GM12878 (cell line): Measurements from ENCODE around the gene CD27. TPM values are rescaled to one million over a fixed set of nuclear protein-coding genes. Genes with fewer than 3 reads are reported as not detected.

Experiments
- ATAC-seq: fragments of 200-7000 bp; cut with Tn5 transposase; 3 replicates; pipeline ENCODE4 v1.9.1; 2020; ENCODE audit warnings: mild to moderate bottlenecking, moderate library complexity
- BruUV-seq: library from RNA; stranded (reverse); fragments of 400-500 nt; replicated peaks from 2 replicates; lab custom pipeline; 2021; lab: Mats Ljungman, UMichigan
- CTCF ChIA-PET: fragments of 300-600 bp; sonication (Branson Sonifier 250); formaldehyde crosslinking; extraction: SDS; loops from one replicate; lab custom pipeline; 2021; ENCODE audit warnings: inconsistent platforms; lab: Yijun Ruan, JAX
- POLR2A ChIA-PET: fragments of 350-600 bp; formaldehyde crosslinking; extraction: SDS; loops from one replicate; lab custom pipeline; 2021; ENCODE audit warnings: inconsistent platforms; lab: Charles Lee
- RAD21 ChIA-PET: fragments of 300-600 bp; sonication (Branson Sonifier 250); formaldehyde crosslinking; loops from one replicate; lab custom pipeline; 2023; ENCODE audit warnings: antibody characterized with exemption; ENCODE audit not compliant: unreplicated experiment; lab: Charles Lee
- SMC1A ChIA-PET: fragments of 300-600 bp; sonication (Branson Sonifier 250); formaldehyde crosslinking; loops from one replicate; lab custom pipeline; 2023; ENCODE audit not compliant: unreplicated experiment, uncharacterized antibody; lab: Charles Lee
- DNase-seq: peaks from one replicate; pipeline ENCODE4 v3.0.0-alpha.2; 2011; ENCODE audit warnings: low read depth, low spot score
- FAIRE-seq: peaks from 3 replicates; lab custom pipeline; 2011; peaks lifted over from hg19 to GRCh38; lab: Jason Lieb, UNC
- H2AFZ ChIP-seq: 2 replicates; pipeline ENCODE4 v1.6.0; 2011; ENCODE audit warnings: low read depth, low read length, control low read depth; ENCODE audit not compliant: control insufficient read depth
- H3K27ac ChIP-seq: 2 replicates; pipeline ENCODE4 v1.5.1; 2011; ENCODE audit warnings: control low read depth; ENCODE audit not compliant: control insufficient read depth, insufficient read depth
- H3K27me3 ChIP-seq, 2 experiments: replicated peaks in 1 of 2; 2 replicates each; pipeline versions ENCODE4 v1.6.0 to v1.6.1; 2011; ENCODE audit warnings: low read length in 1 of 2; ENCODE audit not compliant: control insufficient read depth in 2 of 2, insufficient read depth in 2 of 2
- H3K36me3 ChIP-seq, 2 experiments: 2 replicates each; pipeline ENCODE4 v1.5.1; 2011; ENCODE audit warnings: low read length in 1 of 2; ENCODE audit not compliant: control insufficient read depth in 2 of 2, insufficient read depth in 2 of 2
- H3K4me1 ChIP-seq: 2 replicates; pipeline ENCODE4 v1.6.1; 2011; ENCODE audit warnings: mild to moderate bottlenecking, low read length, moderate library complexity, mixed read lengths; ENCODE audit not compliant: control insufficient read depth, insufficient read depth
- H3K4me2 ChIP-seq: 2 replicates; pipeline ENCODE4 v1.6.0; 2011; ENCODE audit warnings: control low read depth; ENCODE audit not compliant: control insufficient read depth, insufficient read depth
- H3K4me3 ChIP-seq: fragments of 200-600 bp; sonication (generic); 2 replicates; pipeline ENCODE4 v1.5.1; 2016
- H3K79me2 ChIP-seq: 2 replicates; pipeline ENCODE4 v1.6.0; 2011; ENCODE audit warnings: low read length; ENCODE audit not compliant: control insufficient read depth, insufficient read depth
- H3K9ac ChIP-seq: 2 replicates; pipeline ENCODE4 v1.8.0; 2011; ENCODE audit warnings: low read length, control low read depth, mixed read lengths; ENCODE audit not compliant: control insufficient read depth, insufficient read depth
- H3K9me3 ChIP-seq: replicated peaks from 3 replicates; pipeline ENCODE4 v1.5.1; 2011; ENCODE audit warnings: mild to moderate bottlenecking, low read length; ENCODE audit not compliant: control insufficient read depth, insufficient read depth
- H4K20me1 ChIP-seq: 2 replicates; pipeline ENCODE4 v1.6.0; 2011; ENCODE audit not compliant: control insufficient read depth, insufficient read depth
- BACH1 ChIP-seq: fragments of 450-650 bp; IDR thresholded peaks from 2 replicates; pipeline ENCODE4 v1.6.1; 2017; ENCODE audit warnings: mild to moderate bottlenecking, borderline replicate concordance
- CHD4 ChIP-seq: fragments of 200-600 bp; sonication (generic); IDR thresholded peaks from 2 replicates; pipeline ENCODE4 v1.6.1; 2016; ENCODE audit warnings: mild to moderate bottlenecking
- EED ChIP-seq: sonication (generic); IDR thresholded peaks from 2 replicates; pipeline ENCODE4 v1.6.1; 2016; ENCODE audit warnings: antibody characterized with exemption, low read depth
- IKZF1 ChIP-seq: fragments of 450-650 bp; conservative IDR thresholded peaks from 2 replicates; pipeline ENCODE4 v1.6.1; 2017; ENCODE audit warnings: antibody characterized with exemption, mild to moderate bottlenecking
- KAT2A ChIP-seq: conservative IDR thresholded peaks from 2 replicates; pipeline ENCODE4 v1.6.1; 2011; ENCODE audit warnings: low read depth, low read length; ENCODE audit not compliant: control insufficient read depth
- MEF2A ChIP-seq: IDR thresholded peaks from 2 replicates; pipeline ENCODE4 v1.6.1; 2011; ENCODE audit warnings: low read depth, mild to moderate bottlenecking, low read length, moderate library complexity; ENCODE audit not compliant: insufficient read depth
- POLR2A ChIP-seq: IDR thresholded peaks from 2 replicates; pipeline ENCODE4 v1.6.1; 2011; ENCODE audit warnings: low read depth, mild to moderate bottlenecking, low read length
- WGBS: methylation state at CpG from one replicate; pipeline ENCODE4 v1.1.6; 2016; ENCODE audit warnings: low lambda C conversion rate; ENCODE audit not compliant: insufficient replicate concordance, insufficient coverage; ENCODE audit errors: missing lambda C conversion rate; 5-methylcytosine and 5-hydroxymethylcytosine counted together
- in situ Hi-C: fragments of 300-500 bp; cut with MboI; formaldehyde crosslinking; loops from 9 replicates; pipeline ENCODE4 v1.14.3; 2018; ENCODE audit warnings: mixed read lengths
- intact Hi-C: fragments of 100-400 bp; cut with micrococcal nuclease; formaldehyde crosslinking; loops from one replicate; pipeline ENCODE4 v1.14.2; 2022; ENCODE audit not compliant: unreplicated experiment
- polyA plus RNA-seq, 11 experiments: library from polyadenylated mRNA; depleted of rRNA in 4 of 11; unstranded in 6 of 11; stranded (reverse) in 5 of 11; fragments of >200 nt; fragmentation: Nextera tagmentation in 4 of 11; fragmentation: Illumina TruSeq in 1 of 11; extraction: Ambion mirVana in 4 of 11; extraction: Trizol in 1 of 11; gene quantifications; 1 replicate in 1 of 11; 2 replicates in 10 of 11; pipeline versions ENCODE4 v1.2.1 to v1.2.3, GENCODE V29; 2011 to 2016; ENCODE audit warnings: inconsistent platforms in 2 of 11, missing spikeins in 2 of 11, low read depth in 1 of 11
- total RNA-seq, 4 experiments: library from RNA; depleted of rRNA in 3 of 4; stranded (reverse); fragments of >200 nt in 3 of 4; fragmentation: Illumina TruSeq in 1 of 4; extraction: Trizol in 1 of 4; gene quantifications; 2 replicates each; pipeline versions ENCODE4 v1.2.1 to v1.2.3, GENCODE V29; 2013 to 2021
- TF ChIP-seq, protein P1 (sequence below): fragments of 450-650 bp; IDR thresholded peaks from 2 replicates; pipeline ENCODE4 v1.6.1; 2016; ENCODE audit warnings: mild to moderate bottlenecking
- TF ChIP-seq, protein P2 (sequence below): fragments of 450-650 bp; IDR thresholded peaks from 2 replicates; pipeline ENCODE4 v1.6.1; 2017; ENCODE audit warnings: mild to moderate bottlenecking, moderate library complexity

CD27 gene
- total and polyA plus RNA-seq, 10 of the 15 experiments (the other 5 are each of a cell fraction or from before 2014, with no cell fraction given) = 4.9 to 184 (median 106) TPM

DNA sequence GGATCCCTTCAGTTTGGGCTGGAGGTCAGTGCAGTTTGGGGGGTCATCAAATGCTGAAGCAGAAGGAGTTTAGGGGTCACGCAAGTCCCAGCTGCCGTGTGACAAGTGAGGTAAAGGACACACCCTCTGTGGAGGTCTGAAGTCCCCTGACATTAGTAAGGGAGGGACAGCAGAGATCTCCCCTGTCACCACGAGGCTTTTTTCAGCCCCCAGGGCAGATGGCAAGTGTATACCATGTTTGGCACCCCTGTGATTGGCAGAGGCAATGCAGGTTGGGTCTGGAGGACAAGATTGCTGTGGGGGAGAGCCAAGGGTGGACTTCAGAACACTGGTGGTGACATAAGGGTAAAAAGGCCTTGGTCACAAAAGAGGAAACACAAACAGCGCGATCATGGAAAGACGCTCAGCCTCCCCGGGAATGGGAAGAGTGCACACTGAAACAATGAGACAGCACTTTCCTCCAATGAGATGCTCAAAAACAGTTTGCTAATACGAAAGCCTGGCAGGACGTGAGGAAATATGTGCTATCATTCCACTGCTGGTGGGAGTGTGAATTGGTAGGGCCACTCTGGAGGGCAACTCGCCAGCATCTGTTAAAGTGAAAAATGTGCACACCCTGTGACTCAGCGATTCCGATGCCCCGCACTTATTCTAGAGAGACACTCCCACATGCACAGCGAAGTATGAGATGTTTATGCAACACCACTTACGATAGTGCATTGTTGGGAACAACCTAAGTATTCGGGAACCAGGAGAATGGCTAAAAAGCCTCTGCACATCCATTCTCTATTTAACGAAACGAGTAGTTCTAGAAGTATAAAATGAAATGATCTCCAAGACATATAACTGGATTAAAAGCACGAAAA is 14.4 kb upstream of the CD27 start:
- Histone ChIP-seq H2AFZ (peak overlapping the region; percentile 11), H3K9me3 (no peaks in the 10 kb centered on the region), H3K4me1 (peaks cover 82% of the 10 kb centered on the region), H4K20me1 (no peaks in the 10 kb centered on the region), H3K27me3 (no peaks in the 10 kb centered on the region; a peak in 1 of 4 replicates)
- ChIA-PET SMC1A (interaction anchor here (0.6 kb wide), 1 partner anchor 60 kb away, joined by 3 read pairs; no protein-coding TSS in a partner anchor), CTCF (interaction anchor here (1.0 kb wide), 1 partner anchor 35 kb away, joined by 3 read pairs; no protein-coding TSS in a partner anchor)
- WGBS = 45% methylated on average over 19 of the region's 19 CpGs
- intact Hi-C loops = no loop called here
- BruUV-seq = no TSS peak
- FAIRE-seq = no peak
- TF ChIP-seq KAT2A = no peak
- TF ChIP-seq POLR2A = 0 out of 2 replicates have a peak, but pooled peaks have one; percentile 28
- TF ChIP-seq EED = peak; percentile 49; the same call in 1 of the 2 replicates
- TF ChIP-seq, protein P1, sequence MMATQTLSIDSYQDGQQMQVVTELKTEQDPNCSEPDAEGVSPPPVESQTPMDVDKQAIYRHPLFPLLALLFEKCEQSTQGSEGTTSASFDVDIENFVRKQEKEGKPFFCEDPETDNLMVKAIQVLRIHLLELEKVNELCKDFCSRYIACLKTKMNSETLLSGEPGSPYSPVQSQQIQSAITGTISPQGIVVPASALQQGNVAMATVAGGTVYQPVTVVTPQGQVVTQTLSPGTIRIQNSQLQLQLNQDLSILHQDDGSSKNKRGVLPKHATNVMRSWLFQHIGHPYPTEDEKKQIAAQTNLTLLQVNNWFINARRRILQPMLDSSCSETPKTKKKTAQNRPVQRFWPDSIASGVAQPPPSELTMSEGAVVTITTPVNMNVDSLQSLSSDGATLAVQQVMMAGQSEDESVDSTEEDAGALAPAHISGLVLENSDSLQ = peak; percentile 36; the same call in 1 of the 2 replicates
- TF ChIP-seq BACH1 = 0 out of 2 replicates have a peak, but pooled peaks have one; percentile 39
- TF ChIP-seq, protein P2, sequence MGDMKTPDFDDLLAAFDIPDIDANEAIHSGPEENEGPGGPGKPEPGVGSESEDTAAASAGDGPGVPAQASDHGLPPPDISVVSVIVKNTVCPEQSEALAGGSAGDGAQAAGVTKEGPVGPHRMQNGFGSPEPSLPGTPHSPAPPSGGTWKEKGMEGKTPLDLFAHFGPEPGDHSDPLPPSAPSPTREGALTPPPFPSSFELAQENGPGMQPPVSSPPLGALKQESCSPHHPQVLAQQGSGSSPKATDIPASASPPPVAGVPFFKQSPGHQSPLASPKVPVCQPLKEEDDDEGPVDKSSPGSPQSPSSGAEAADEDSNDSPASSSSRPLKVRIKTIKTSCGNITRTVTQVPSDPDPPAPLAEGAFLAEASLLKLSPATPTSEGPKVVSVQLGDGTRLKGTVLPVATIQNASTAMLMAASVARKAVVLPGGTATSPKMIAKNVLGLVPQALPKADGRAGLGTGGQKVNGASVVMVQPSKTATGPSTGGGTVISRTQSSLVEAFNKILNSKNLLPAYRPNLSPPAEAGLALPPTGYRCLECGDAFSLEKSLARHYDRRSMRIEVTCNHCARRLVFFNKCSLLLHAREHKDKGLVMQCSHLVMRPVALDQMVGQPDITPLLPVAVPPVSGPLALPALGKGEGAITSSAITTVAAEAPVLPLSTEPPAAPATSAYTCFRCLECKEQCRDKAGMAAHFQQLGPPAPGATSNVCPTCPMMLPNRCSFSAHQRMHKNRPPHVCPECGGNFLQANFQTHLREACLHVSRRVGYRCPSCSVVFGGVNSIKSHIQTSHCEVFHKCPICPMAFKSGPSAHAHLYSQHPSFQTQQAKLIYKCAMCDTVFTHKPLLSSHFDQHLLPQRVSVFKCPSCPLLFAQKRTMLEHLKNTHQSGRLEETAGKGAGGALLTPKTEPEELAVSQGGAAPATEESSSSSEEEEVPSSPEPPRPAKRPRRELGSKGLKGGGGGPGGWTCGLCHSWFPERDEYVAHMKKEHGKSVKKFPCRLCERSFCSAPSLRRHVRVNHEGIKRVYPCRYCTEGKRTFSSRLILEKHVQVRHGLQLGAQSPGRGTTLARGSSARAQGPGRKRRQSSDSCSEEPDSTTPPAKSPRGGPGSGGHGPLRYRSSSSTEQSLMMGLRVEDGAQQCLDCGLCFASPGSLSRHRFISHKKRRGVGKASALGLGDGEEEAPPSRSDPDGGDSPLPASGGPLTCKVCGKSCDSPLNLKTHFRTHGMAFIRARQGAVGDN = peak; percentile 22; the same call in 1 of the 2 replicates
- peak; percentile 35; the same call in 1 of the 2 replicates for TF ChIP-seq IKZF1
- no peak for TF ChIP-seq MEF2A
- 0 out of 2 replicates have a peak, but pooled peaks have one; percentile 78 for TF ChIP-seq CHD4
- TF ChIP-seq, all 136 proteins: peak for 7
- ATAC-seq (no peak), DNase-seq (no peak)
- in situ Hi-C loops = no loop called here
- RAD21 ChIA-PET = no interaction called here
- no peaks in the 10 kb centered on the region for H3K36me3 ChIP-seq
- peak overlapping the region; percentile 56; the same call in 1 of the 2 replicates for H3K9ac ChIP-seq
- H3K27ac ChIP-seq = peak overlapping the region; percentile 29
- peak overlapping the region; percentile 5 for H3K4me2 ChIP-seq
- POLR2A ChIA-PET = interaction anchor here (1.0 kb wide), 1 partner anchor 95 kb away, joined by 3 read pairs; no protein-coding TSS in a partner anchor
- no peak overlapping the region for H3K4me3 ChIP-seq
- H3K79me2 ChIP-seq = peaks cover 3% of the 10 kb centered on the region
